K562 (cell line): ENCODE measurements around the gene IQCN. TPM values are rescaled to one million over a fixed set of nuclear protein-coding genes. Genes with fewer than 3 reads are reported as not detected.

Experiments
- ARID2 ChIP-seq: fragments of 450-650 bp; IDR thresholded peaks from 2 replicates; pipeline ENCODE4 v1.6.1; 2017; ENCODE audit warnings: antibody characterized with exemption, mild to moderate bottlenecking
- BDP1 ChIP-seq: IDR thresholded peaks from 3 replicates; pipeline ENCODE4 v1.6.1; 2011; ENCODE audit not compliant: insufficient read length, insufficient read depth
- CHD2 ChIP-seq: IDR thresholded peaks from 2 replicates; pipeline ENCODE4 v1.6.1; 2011; ENCODE audit warnings: low read depth, low read length
- CREM ChIP-seq: IDR thresholded peaks from 2 replicates; pipeline ENCODE4 v1.6.1; 2014; ENCODE audit warnings: antibody characterized with exemption, low read depth
- CTBP1 ChIP-seq: fragments of 450-650 bp; IDR thresholded peaks from 2 replicates; pipeline ENCODE4 v1.6.1; 2016; ENCODE audit warnings: borderline replicate concordance
- GTF2A2 ChIP-seq: IDR thresholded peaks from 2 replicates; pipeline ENCODE4 v1.6.1; 2016; ENCODE audit warnings: mild to moderate bottlenecking, missing genetic modification characterization, missing compliant biosample characterization
- JUNB ChIP-seq: fragments of 450-650 bp; formaldehyde crosslinking; conservative IDR thresholded peaks from 2 replicates; pipeline ENCODE4 v1.4.0; 2020; ENCODE audit warnings: mild to moderate bottlenecking
- JUND ChIP-seq, 2 experiments: IDR thresholded peaks; 2 replicates in 1 of 2; 3 replicates in 1 of 2; pipeline ENCODE4 v1.6.1; 2011; ENCODE audit warnings: borderline replicate concordance in 2 of 2, low read depth in 2 of 2, low read length in 2 of 2, improper control_type of control experiment in 1 of 2, missing biosample characterization in 1 of 2, missing genetic modification characterization in 1 of 2, missing genetic modification reagents in 1 of 2
- MEF2D ChIP-seq: conservative IDR thresholded peaks from 2 replicates; pipeline ENCODE4 v1.6.1; 2016; ENCODE audit warnings: low read depth, missing genetic modification characterization, missing compliant biosample characterization
- NONO ChIP-seq, 2 experiments: fragments of 200-400 bp in 1 of 2; fragments of 450-650 bp in 1 of 2; formaldehyde crosslinking in 1 of 2; IDR thresholded peaks; 2 replicates each; pipeline ENCODE4 v1.6.1; 2017; ENCODE audit warnings: low read depth in 2 of 2, mild to moderate bottlenecking in 2 of 2, moderate library complexity in 2 of 2, low read length in 1 of 2
- POLR2G ChIP-seq: fragments of 200-400 bp; formaldehyde crosslinking; IDR thresholded peaks from 2 replicates; pipeline ENCODE4 v1.6.1; 2017; ENCODE audit warnings: low read depth, mild to moderate bottlenecking, antibody characterized with exemption, low read length, moderate library complexity
- SMC3 ChIP-seq: conservative IDR thresholded peaks from 2 replicates; pipeline ENCODE4 v1.6.1; 2011; ENCODE audit warnings: low read depth, low read length, improper control_type of control experiment; ENCODE audit not compliant: insufficient read depth
- SP1 ChIP-seq: sonication (generic); formaldehyde crosslinking; IDR thresholded peaks from 2 replicates; pipeline ENCODE4 v1.8.1; 2022; ENCODE audit warnings: mild to moderate bottlenecking, missing genetic modification reagents
- TBL1XR1 ChIP-seq, 2 experiments: IDR thresholded peaks; 2 replicates each; pipeline ENCODE4 v1.6.1; 2012; ENCODE audit warnings: improper control_type of control experiment in 2 of 2, low read length in 2 of 2, mild to moderate bottlenecking in 1 of 2
- TRIM28 ChIP-seq: fragments of 450-650 bp; IDR thresholded peaks from 2 replicates; pipeline ENCODE4 v1.6.1; 2017
- ZBTB1 ChIP-seq: sonication (generic); formaldehyde crosslinking; IDR thresholded peaks from 2 replicates; pipeline ENCODE4 v1.8.1; 2023; ENCODE audit warnings: missing genetic modification reagents, low read depth, mild to moderate bottlenecking, borderline replicate concordance
- ZNF217 ChIP-seq: sonication (generic); formaldehyde crosslinking; IDR thresholded peaks from 2 replicates; pipeline ENCODE4 v1.8.0; 2022; ENCODE audit warnings: mild to moderate bottlenecking, missing genetic modification reagents
- ZNF253 ChIP-seq: fragments of 250-450 bp; sonication (Bioruptor Pico); conservative IDR thresholded peaks from 2 replicates; pipeline ENCODE4 v1.6.1; 2021; ENCODE audit warnings: mild to moderate bottlenecking
- ZNF551 ChIP-seq: fragments of 250-450 bp; sonication (Bioruptor Pico); IDR thresholded peaks from 2 replicates; pipeline ENCODE4 v1.5.0; 2021; ENCODE audit warnings: mild to moderate bottlenecking, moderate library complexity
- polyA plus RNA-seq, 8 experiments: library from polyadenylated mRNA; depleted of rRNA in 4 of 8; stranded (reverse) in 5 of 8; unstranded in 3 of 8; fragments of >200 nt; fragmentation: Nextera tagmentation in 2 of 8; fragmentation: Illumina TruSeq in 1 of 8; extraction: Ambion mirVana in 2 of 8; extraction: Trizol in 1 of 8; gene quantifications; 2 replicates each; pipeline versions ENCODE4 v1.2.1 to v1.2.3, GENCODE V29; 2011 to 2014; ENCODE audit warnings: inconsistent platforms in 1 of 8, missing spikeins in 1 of 8
- total RNA-seq, 7 experiments: library from RNA; depleted of rRNA in 6 of 7; stranded (reverse); fragments of >200 nt in 6 of 7; fragmentation: Illumina TruSeq in 2 of 7; extraction: Trizol in 2 of 7; gene quantifications; 2 replicates each; pipeline versions ENCODE4 v1.2.1 to v1.2.3, GENCODE V29; 2011 to 2021; ENCODE audit warnings: low replicate concordance in 1 of 7
- TF ChIP-seq, protein P1 (sequence below): sonication (generic); formaldehyde crosslinking; IDR thresholded peaks from 2 replicates; pipeline ENCODE4 v1.8.0; 2022; ENCODE audit warnings: mild to moderate bottlenecking, missing genetic modification reagents
- TF ChIP-seq, protein P2 (sequence below): fragments of 250-450 bp; sonication (Bioruptor Pico); IDR thresholded peaks from 2 replicates; pipeline ENCODE4 v1.8.0; 2022; ENCODE audit warnings: inconsistent platforms
- TF ChIP-seq, protein P3 (sequence below), 3 experiments: fragments of 200-800 bp in 1 of 3; fragments of 250-450 bp in 1 of 3; fragments of 450-650 bp in 1 of 3; sonication (Bioruptor Pico) in 1 of 3; sonication (Bioruptor generic) in 1 of 3; formaldehyde crosslinking in 1 of 3; IDR thresholded peaks; 2 replicates each; pipeline versions ENCODE4 v1.6.1 to v1.8.0; 2016 to 2022; ENCODE audit warnings: mild to moderate bottlenecking in 2 of 3, missing genetic modification characterization in 2 of 3, missing compliant biosample characterization in 1 of 3, moderate library complexity in 1 of 3

IQCN gene
- total and polyA plus RNA-seq, 9 of the 15 experiments (the other 6 are each of a cell fraction or from before 2014, with no cell fraction given) = 0.01 to 0.07 (median 0.04) TPM; not detected in 3

DNA sequence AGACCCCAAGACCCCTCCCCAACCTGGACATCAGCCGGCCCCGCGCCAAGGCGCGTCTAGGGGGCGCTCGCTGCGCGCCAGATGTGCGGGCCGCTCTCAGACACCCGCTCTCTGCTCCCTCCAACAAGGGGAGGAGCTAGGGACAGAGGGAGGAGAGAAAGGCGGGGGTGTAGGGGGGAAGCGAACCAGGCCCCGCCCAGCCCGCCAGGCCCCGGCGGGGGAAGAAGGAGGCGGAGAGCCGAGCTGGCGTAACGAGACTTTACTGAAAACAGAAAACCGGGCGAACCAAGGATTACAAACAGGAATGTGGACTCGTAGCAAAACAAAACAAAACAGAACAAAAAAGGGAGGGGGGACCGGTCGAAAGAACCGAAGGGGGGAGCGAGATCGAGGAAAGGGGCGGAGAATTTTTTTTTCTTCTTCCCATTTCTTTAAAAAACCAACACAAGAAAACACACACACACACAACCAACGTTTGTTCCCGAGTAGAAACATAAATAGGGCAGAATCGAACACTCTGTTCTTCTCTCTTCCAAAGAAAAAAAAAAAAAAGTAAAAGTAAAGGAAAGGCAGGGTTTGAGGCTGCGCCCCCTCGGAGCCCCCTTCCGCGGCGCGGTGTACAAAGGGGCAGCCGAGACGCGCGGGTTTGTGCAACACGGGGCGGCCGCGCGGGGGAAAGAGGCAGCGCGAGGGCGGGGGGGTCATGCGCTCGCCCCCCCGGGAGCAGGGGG lies 5.4 kb upstream of the IQCN start (continued):
- TF ChIP-seq ZNF217 (CRISPR knock-in tag) (no peak), TRIM28 (no peak), ZNF253 (CRISPR knock-in tag) (no peak), SMC3 (peak; percentile 66), TBL1XR1 (IDR thresholded peaks at IDR 0.05; ENCODE audit: low read length in 2 of 2) (peak; percentile 38 to 39; a peak in 2 of 4 replicates), CREM (peak; percentile 20; the same call in 1 of the 2 replicates), POLR2G (peak; percentile 86), CHD2 (0 out of 2 replicates have a peak, but pooled peaks have one; percentile 50), NONO (IDR thresholded peaks at IDR 0.05; ENCODE audit: low read depth in 2 of 2, low read length in 1 of 2) (peak in 1 of 2 experiments; percentile 68; a peak in 3 of 4 replicates), SP1 (CRISPR knock-in tag) (peak; percentile 79; the same call in 1 of the 2 replicates), ARID2 (no peak), BDP1 (no peak), JUND (IDR thresholded peaks at IDR 0.05; ENCODE audit: borderline replicate concordance, low read depth, low read length) (peak; percentile 63), JUND (tag; IDR thresholded peaks at IDR 0.05; ENCODE audit: borderline replicate concordance, low read depth, low read length) (no peak), ZNF551 (no peak), CTBP1 (peak; percentile 81), JUNB (no peak), GTF2A2 (no peak), ZBTB1 (CRISPR knock-in tag) (no peak), MEF2D (no peak)
- TF ChIP-seq, protein P1, sequence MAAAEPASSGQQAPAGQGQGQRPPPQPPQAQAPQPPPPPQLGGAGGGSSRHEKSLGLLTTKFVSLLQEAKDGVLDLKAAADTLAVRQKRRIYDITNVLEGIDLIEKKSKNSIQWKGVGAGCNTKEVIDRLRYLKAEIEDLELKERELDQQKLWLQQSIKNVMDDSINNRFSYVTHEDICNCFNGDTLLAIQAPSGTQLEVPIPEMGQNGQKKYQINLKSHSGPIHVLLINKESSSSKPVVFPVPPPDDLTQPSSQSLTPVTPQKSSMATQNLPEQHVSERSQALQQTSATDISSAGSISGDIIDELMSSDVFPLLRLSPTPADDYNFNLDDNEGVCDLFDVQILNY (CRISPR knock-in tag) = no peak
- TF ChIP-seq, protein P2, sequence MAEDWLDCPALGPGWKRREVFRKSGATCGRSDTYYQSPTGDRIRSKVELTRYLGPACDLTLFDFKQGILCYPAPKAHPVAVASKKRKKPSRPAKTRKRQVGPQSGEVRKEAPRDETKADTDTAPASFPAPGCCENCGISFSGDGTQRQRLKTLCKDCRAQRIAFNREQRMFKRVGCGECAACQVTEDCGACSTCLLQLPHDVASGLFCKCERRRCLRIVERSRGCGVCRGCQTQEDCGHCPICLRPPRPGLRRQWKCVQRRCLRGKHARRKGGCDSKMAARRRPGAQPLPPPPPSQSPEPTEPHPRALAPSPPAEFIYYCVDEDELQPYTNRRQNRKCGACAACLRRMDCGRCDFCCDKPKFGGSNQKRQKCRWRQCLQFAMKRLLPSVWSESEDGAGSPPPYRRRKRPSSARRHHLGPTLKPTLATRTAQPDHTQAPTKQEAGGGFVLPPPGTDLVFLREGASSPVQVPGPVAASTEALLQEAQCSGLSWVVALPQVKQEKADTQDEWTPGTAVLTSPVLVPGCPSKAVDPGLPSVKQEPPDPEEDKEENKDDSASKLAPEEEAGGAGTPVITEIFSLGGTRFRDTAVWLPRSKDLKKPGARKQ = no peak
- TF ChIP-seq, protein P3, sequence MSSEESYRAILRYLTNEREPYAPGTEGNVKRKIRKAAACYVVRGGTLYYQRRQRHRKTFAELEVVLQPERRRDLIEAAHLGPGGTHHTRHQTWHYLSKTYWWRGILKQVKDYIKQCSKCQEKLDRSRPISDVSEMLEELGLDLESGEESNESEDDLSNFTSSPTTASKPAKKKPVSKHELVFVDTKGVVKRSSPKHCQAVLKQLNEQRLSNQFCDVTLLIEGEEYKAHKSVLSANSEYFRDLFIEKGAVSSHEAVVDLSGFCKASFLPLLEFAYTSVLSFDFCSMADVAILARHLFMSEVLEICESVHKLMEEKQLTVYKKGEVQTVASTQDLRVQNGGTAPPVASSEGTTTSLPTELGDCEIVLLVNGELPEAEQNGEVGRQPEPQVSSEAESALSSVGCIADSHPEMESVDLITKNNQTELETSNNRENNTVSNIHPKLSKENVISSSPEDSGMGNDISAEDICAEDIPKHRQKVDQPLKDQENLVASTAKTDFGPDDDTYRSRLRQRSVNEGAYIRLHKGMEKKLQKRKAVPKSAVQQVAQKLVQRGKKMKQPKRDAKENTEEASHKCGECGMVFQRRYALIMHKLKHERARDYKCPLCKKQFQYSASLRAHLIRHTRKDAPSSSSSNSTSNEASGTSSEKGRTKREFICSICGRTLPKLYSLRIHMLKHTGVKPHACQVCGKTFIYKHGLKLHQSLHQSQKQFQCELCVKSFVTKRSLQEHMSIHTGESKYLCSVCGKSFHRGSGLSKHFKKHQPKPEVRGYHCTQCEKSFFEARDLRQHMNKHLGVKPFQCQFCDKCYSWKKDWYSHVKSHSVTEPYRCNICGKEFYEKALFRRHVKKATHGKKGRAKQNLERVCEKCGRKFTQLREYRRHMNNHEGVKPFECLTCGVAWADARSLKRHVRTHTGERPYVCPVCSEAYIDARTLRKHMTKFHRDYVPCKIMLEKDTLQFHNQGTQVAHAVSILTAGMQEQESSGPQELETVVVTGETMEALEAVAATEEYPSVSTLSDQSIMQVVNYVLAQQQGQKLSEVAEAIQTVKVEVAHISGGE (CRISPR knock-in tag; IDR thresholded peaks at IDR 0.05) = peak in 1 of 3 experiments; percentile 53; a peak in 1 of 6 replicates
